NCI-H2107 (cell line): ENCODE results near the gene IRF1.
"Not testable (repeated sequence)": the region's sequence is repeated elsewhere in the genome, so short reads cannot be mapped to it uniquely, and the experiment has no call there.

Experiments
- DNase-seq: peaks from one replicate; lab custom pipeline; 2025; lab: John Stamatoyannopoulos, UW

IRF1 gene

GRCh38 chr5:132490484-132491367 lies at the start of gene IRF1:
Gene IRF1, minus strand, starts transcription at chr5:132490773. Its CDS starts 1,295 bp downstream, at chr5:132489478.
- peak; percentile 79 for DNase-seq

- DNase-seq, result no peak
These were observed 49.6 kb upstream of the IRF1 start for GRCh38 chr5:132540149-132540548.

- DNase-seq, result no peak
These were observed 49.1 kb upstream of the IRF1 start for GRCh38 chr5:132539716-132540115.

GRCh38 chr5:132530946-132531345 lies 40.4 kb upstream of the IRF1 start:
- no peak for DNase-seq

- no peak for DNase-seq
These were observed 38.5 kb upstream of the IRF1 start for GRCh38 chr5:132528866-132529634.

GRCh38 chr5:132528021-132528420 lies 37.4 kb upstream of the IRF1 start:
- no peak for DNase-seq

GRCh38 chr5:132526974-132527564 lies 36.5 kb upstream of the IRF1 start:
- no peak for DNase-seq

GRCh38 chr5:132526290-132526973 lies 35.9 kb upstream of the IRF1 start:
- peak; percentile 14 for DNase-seq

- DNase-seq, result no peak
These were observed 34.7 kb upstream of the IRF1 start for GRCh38 chr5:132525299-132525724.

GRCh38 chr5:132524877-132525276 lies 34.3 kb upstream of the IRF1 start:
- not testable (repeated sequence) for DNase-seq

- DNase-seq, result not testable (repeated sequence)
These were observed 31.5 kb upstream of the IRF1 start for GRCh38 chr5:132522067-132522466.

GRCh38 chr5:132513618-132514336 lies 23.2 kb upstream of the IRF1 start:
- DNase-seq, result not testable (repeated sequence)

GRCh38 chr5:132510076-132510475 lies 19.5 kb upstream of the IRF1 start:
- no peak for DNase-seq

GRCh38 chr5:132506094-132506692 lies 15.6 kb upstream of the IRF1 start:
- DNase-seq, result no peak

GRCh38 chr5:132505641-132506040 lies 15.1 kb upstream of the IRF1 start:
- no peak for DNase-seq

GRCh38 chr5:132504746-132505145 lies 14.2 kb upstream of the IRF1 start:
- no peak for DNase-seq

- DNase-seq, result no peak
These were observed 12.7 kb upstream of the IRF1 start for GRCh38 chr5:132503244-132503643.

- DNase-seq, result no peak
These were observed 11.7 kb upstream of the IRF1 start for GRCh38 chr5:132501961-132502931.

GRCh38 chr5:132501629-132501956 lies 11.0 kb upstream of the IRF1 start:
- DNase-seq, result no peak
